Measurements from ENCODE around the gene CCR1.

DNA sequence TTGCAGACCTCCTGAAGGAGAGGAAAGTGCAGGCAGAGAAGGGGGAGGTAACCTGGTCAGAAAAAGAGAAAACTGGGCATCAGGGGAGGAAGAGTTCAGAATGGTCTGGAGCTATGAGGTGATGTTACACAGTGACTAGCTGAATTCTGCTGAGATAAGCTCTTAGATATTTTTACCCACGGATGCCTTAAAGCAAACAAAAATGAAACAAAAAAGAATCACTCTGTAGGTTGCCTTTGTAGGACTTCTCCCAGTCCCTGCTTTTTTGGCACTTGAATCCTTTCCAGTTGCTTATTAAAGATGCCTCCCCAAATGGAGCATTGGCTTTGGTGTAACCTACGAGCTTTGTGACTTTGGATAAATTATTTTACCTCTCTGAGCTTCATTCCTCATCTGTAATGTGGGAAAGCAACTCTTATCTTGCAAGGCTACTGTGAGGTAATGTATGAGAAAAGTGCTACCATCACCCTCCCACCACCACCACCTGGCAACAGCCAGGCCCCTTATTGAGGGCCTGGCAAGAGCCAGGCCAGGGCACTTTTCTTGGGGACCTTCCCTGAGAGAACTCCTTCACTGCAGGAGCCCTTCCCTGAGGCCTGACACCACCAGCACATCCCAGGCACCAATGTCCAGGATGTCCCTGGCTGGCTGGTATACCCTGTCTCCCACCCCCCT, 2.7 kb downstream of the CCR1 start:
- TF ChIP-seq, protein P1, sequence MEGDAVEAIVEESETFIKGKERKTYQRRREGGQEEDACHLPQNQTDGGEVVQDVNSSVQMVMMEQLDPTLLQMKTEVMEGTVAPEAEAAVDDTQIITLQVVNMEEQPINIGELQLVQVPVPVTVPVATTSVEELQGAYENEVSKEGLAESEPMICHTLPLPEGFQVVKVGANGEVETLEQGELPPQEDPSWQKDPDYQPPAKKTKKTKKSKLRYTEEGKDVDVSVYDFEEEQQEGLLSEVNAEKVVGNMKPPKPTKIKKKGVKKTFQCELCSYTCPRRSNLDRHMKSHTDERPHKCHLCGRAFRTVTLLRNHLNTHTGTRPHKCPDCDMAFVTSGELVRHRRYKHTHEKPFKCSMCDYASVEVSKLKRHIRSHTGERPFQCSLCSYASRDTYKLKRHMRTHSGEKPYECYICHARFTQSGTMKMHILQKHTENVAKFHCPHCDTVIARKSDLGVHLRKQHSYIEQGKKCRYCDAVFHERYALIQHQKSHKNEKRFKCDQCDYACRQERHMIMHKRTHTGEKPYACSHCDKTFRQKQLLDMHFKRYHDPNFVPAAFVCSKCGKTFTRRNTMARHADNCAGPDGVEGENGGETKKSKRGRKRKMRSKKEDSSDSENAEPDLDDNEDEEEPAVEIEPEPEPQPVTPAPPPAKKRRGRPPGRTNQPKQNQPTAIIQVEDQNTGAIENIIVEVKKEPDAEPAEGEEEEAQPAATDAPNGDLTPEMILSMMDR (conservative IDR thresholded peaks at IDR 0.05; ENCODE audit: low read depth, low read length): no peak
- no peak for TF ChIP-seq EZH2 (IDR thresholded peaks at IDR 0.05; ENCODE audit: borderline replicate concordance, low read depth, low read length, poor library complexity, severe bottlenecking)
